CD14-positive monocyte (primary cell): ENCODE measurements around the gene FRMPD4. TPM values are rescaled to one million over a fixed set of nuclear protein-coding genes. Genes with fewer than 3 reads are reported as not detected.

Experiments
- DNase-seq, 3 donors: peaks; one replicate each; pipeline ENCODE4 v3.0.0-alpha.2; 2011 to 2022
- H2AFZ ChIP-seq: 2 replicates; pipeline ENCODE4 v1.6.0; 2012; ENCODE audit warnings: mild to moderate bottlenecking, low read depth, low read length, inconsistent platforms; ENCODE audit not compliant: insufficient read depth, poor library complexity, severe bottlenecking
- H3K27ac ChIP-seq, 2 donors: 1 replicate in 1 of 2; 2 replicates in 1 of 2; pipeline ENCODE4 v1.5.1; 2012 to 2013; ENCODE audit warnings: low read length in 2 of 2, control low read depth in 1 of 2, inconsistent platforms in 1 of 2, low read depth in 1 of 2, mild to moderate bottlenecking in 1 of 2
- H3K27me3 ChIP-seq, 2 donors: one replicate each; pipeline versions ENCODE4 v1.6.0 to v1.6.1; 2011 to 2013; ENCODE audit warnings: low read length in 2 of 2; ENCODE audit not compliant: control insufficient read depth in 2 of 2, insufficient read depth in 2 of 2
- H3K36me3 ChIP-seq, 2 donors: replicated peaks in 1 of 2; 1 replicate in 1 of 2; 2 replicates in 1 of 2; pipeline versions ENCODE4 v1.5.1 to v1.6.1; 2012 to 2013; ENCODE audit warnings: low read length in 2 of 2, control low read depth in 1 of 2, inconsistent platforms in 1 of 2, mild to moderate bottlenecking in 1 of 2; ENCODE audit not compliant: insufficient read depth in 2 of 2, control insufficient read depth in 1 of 2
- H3K4me1 ChIP-seq, 2 donors: 1 replicate in 1 of 2; 2 replicates in 1 of 2; pipeline versions ENCODE4 v1.5.1 to v1.6.1; 2012 to 2013; ENCODE audit warnings: low read length in 2 of 2, control low read depth in 1 of 2, inconsistent platforms in 1 of 2, mild to moderate bottlenecking in 1 of 2, moderate library complexity in 1 of 2; ENCODE audit not compliant: insufficient read depth in 2 of 2, control insufficient read depth in 1 of 2
- H3K4me2 ChIP-seq: replicated peaks from 2 replicates; pipeline ENCODE3; 2012; ENCODE audit warnings: low read length, moderate library complexity, mild to moderate bottlenecking; ENCODE audit not compliant: poor library complexity, severe bottlenecking; ENCODE audit errors: extremely low read depth
- H3K4me3 ChIP-seq, 3 experiments: fragments of 200-600 bp in 1 of 3; sonication (generic) in 1 of 3; replicated peaks in 1 of 3; 1 replicate in 2 of 3; 2 replicates in 1 of 3; pipeline ENCODE4 v1.5.1; 2011 to 2013; ENCODE audit warnings: low read length in 3 of 3, mild to moderate bottlenecking in 3 of 3, control low read depth in 2 of 3, low read depth in 2 of 3, inconsistent platforms in 1 of 3, moderate library complexity in 1 of 3
- H3K79me2 ChIP-seq: 2 replicates; pipeline ENCODE4 v1.6.0; 2012; ENCODE audit warnings: mild to moderate bottlenecking, control low read depth, inconsistent platforms, low read length, moderate library complexity; ENCODE audit not compliant: insufficient read depth
- H3K9ac ChIP-seq: 2 replicates; pipeline ENCODE4 v1.6.0; 2017; ENCODE audit warnings: low read length, mild to moderate bottlenecking; ENCODE audit not compliant: insufficient read depth, poor library complexity, severe bottlenecking
- H3K9me3 ChIP-seq, 2 donors: replicated peaks in 1 of 2; 1 replicate in 1 of 2; 2 replicates in 1 of 2; pipeline versions ENCODE4 v1.5.1 to v1.6.1; 2012 to 2013; ENCODE audit warnings: low read length in 2 of 2, control low read depth in 1 of 2; ENCODE audit not compliant: control insufficient read depth in 1 of 2, insufficient read depth in 1 of 2
- H4K20me1 ChIP-seq: 2 replicates; pipeline ENCODE4 v1.6.0; 2012; ENCODE audit warnings: mild to moderate bottlenecking, low read length, control low read depth, moderate library complexity; ENCODE audit not compliant: insufficient read depth
- H3K27ac Mint-ChIP-seq, 7 donors: one replicate each; pipeline ENCODE4 v1.8.0; 2020; ENCODE audit warnings: mild to moderate bottlenecking in 7 of 7, mixed read lengths in 7 of 7, moderate library complexity in 6 of 7, inconsistent platforms in 2 of 7
- H3K27me3 Mint-ChIP-seq, 3 donors: one replicate each; pipeline ENCODE4 v1.8.0; 2021 to 2022; ENCODE audit warnings: low read depth in 3 of 3, mild to moderate bottlenecking in 3 of 3, mixed read lengths in 3 of 3, moderate library complexity in 3 of 3, inconsistent platforms in 1 of 3
- H3K36me3 Mint-ChIP-seq, 2 donors: one replicate each; pipeline ENCODE4 v1.8.0; 2020; ENCODE audit warnings: mixed read lengths in 2 of 2, inconsistent platforms in 1 of 2, mild to moderate bottlenecking in 1 of 2
- H3K4me1 Mint-ChIP-seq: one replicate; pipeline ENCODE4 v1.8.0; 2020; ENCODE audit warnings: mild to moderate bottlenecking, mixed read lengths
- H3K4me3 Mint-ChIP-seq, 2 donors: one replicate each; pipeline ENCODE4 v1.8.0; 2020; ENCODE audit warnings: mild to moderate bottlenecking in 2 of 2, mixed read lengths in 2 of 2, moderate library complexity in 1 of 2
- H3K9me3 Mint-ChIP-seq, 7 donors: one replicate each; pipeline ENCODE4 v1.8.0; 2020 to 2022; ENCODE audit warnings: mixed read lengths in 7 of 7, mild to moderate bottlenecking in 6 of 7, moderate library complexity in 6 of 7, inconsistent platforms in 2 of 7
- CTCF ChIP-seq: fragments of 200-600 bp; IDR thresholded peaks from one replicate; pipeline ENCODE4 v1.8.0; 2022; ENCODE audit warnings: antibody characterized with exemption, mild to moderate bottlenecking
- WGBS: methylation state at CpG from one replicate; pipeline ENCODE4 v1.1.5; 2013; ENCODE audit warnings: missing lambda C conversion rate; ENCODE audit not compliant: insufficient coverage; 5-methylcytosine and 5-hydroxymethylcytosine counted together
- intact Hi-C, 2 donors: fragments of 100-400 bp; cut with micrococcal nuclease; formaldehyde crosslinking; loops; one replicate each; pipeline versions ENCODE4 v1.15.0 to v1.15.1; 2023
- polyA plus RNA-seq, 3 donors: library from polyadenylated mRNA; depleted of rRNA in 1 of 3; unstranded in 2 of 3; stranded (reverse) in 1 of 3; fragments of 300-500 nt in 2 of 3; fragments of >200 nt in 1 of 3; fragmentation: Illumina TruSeq in 2 of 3; gene quantifications; 1 replicate in 2 of 3; 2 replicates in 1 of 3; pipeline ENCODE4 v1.2.3, GENCODE V29; 2012 to 2021

The FRMPD4 gene
- polyA plus RNA-seq, 3 donors = not detected

GRCh38 chrX:12403474-12404082 is 265.3 kb downstream of the FRMPD4 start:
- Mint-ChIP-seq H3K27ac (no peak overlapping the region), H3K4me1 (no peaks in the 10 kb centered on the region), H3K36me3 (no peaks in the 10 kb centered on the region), H3K27me3 (peaks cover 0 to 9% (median 3%) of the 10 kb centered on the region in 3 donors), H3K4me3 (no peak overlapping the region), H3K9me3 (peaks cover 0 to 4% (median 0%) of the 10 kb centered on the region in 7 donors)
- Histone ChIP-seq H4K20me1 (no peaks in the 10 kb centered on the region), H3K9ac (no peak overlapping the region), H3K4me1 (no peaks in the 10 kb centered on the region), H3K79me2 (no peaks in the 10 kb centered on the region), H2AFZ (no peak overlapping the region), H3K36me3 (no peaks in the 10 kb centered on the region), H3K9me3 (no peaks in the 10 kb centered on the region), H3K27me3 (no peaks in the 10 kb centered on the region), H3K4me3 (no peak overlapping the region), H3K4me2 (no peak overlapping the region), H3K27ac (no peak overlapping the region)
- DNase-seq = no peak
- intact Hi-C loops = no loop called here
- TF ChIP-seq CTCF = no peak
- WGBS = no CpG with 5 or more reads among the region's 3 CpGs

GRCh38 chrX:12405306-12405705 is 267.0 kb downstream of the FRMPD4 start:
- Histone ChIP-seq H3K27me3 (no peaks in the 10 kb centered on the region), H3K79me2 (no peaks in the 10 kb centered on the region), H3K27ac (no peak overlapping the region), H3K4me3 (no peak overlapping the region), H3K4me1 (no peaks in the 10 kb centered on the region), H4K20me1 (no peaks in the 10 kb centered on the region), H3K9ac (no peak overlapping the region), H3K36me3 (no peaks in the 10 kb centered on the region), H3K4me2 (no peak overlapping the region), H3K9me3 (no peaks in the 10 kb centered on the region), H2AFZ (no peak overlapping the region)
- no peak overlapping the region for H3K4me3 Mint-ChIP-seq
- H3K9me3 Mint-ChIP-seq = peaks cover 0 to 4% (median 0%) of the 10 kb centered on the region in 7 donors
- H3K4me1 Mint-ChIP-seq = no peaks in the 10 kb centered on the region
- intact Hi-C loops = no loop called here
- DNase-seq = no peak
- no peak for TF ChIP-seq CTCF
- H3K27ac Mint-ChIP-seq = no peak overlapping the region
- H3K36me3 Mint-ChIP-seq = no peaks in the 10 kb centered on the region
- H3K27me3 Mint-ChIP-seq = peaks cover 0 to 9% (median 3%) of the 10 kb centered on the region in 3 donors
- no CpG with 5 or more reads among the region's 2 CpGs for WGBS
